Vagina (tissue), 2 donors: ENCODE measurements around the gene GNB1L. TPM values are rescaled to one million over a fixed set of nuclear protein-coding genes. Genes with fewer than 3 reads are reported as not detected.
A peak's percentile ranks its signal among the peaks of the same experiment; 100 is the strongest.

Source experiments
- DNase-seq, 2 donors: peaks; one replicate each; pipeline ENCODE4 v3.0.0-alpha.2; 2017; ENCODE audit errors: extremely low spot score in 2 of 2
- H3K27ac ChIP-seq: fragments of 200-600 bp; sonication (generic); one replicate; pipeline ENCODE4 v1.5.1; 2019
- H3K27me3 ChIP-seq: fragments of 200-600 bp; sonication (generic); one replicate; pipeline ENCODE4 v1.5.1; 2019
- H3K36me3 ChIP-seq, 2 donors: fragments of 200-600 bp; sonication (generic); one replicate each; pipeline ENCODE4 v1.5.1; 2017 to 2019
- H3K4me1 ChIP-seq: fragments of 200-600 bp; sonication (generic); one replicate; pipeline ENCODE4 v1.5.1; 2019
- H3K4me3 ChIP-seq, 2 donors: fragments of 200-600 bp; sonication (generic); 1 replicate in 1 of 2; 2 replicates in 1 of 2; pipeline ENCODE4 v1.5.1; 2016 to 2019
- H3K9me3 ChIP-seq: fragments of 200-600 bp; sonication (generic); one replicate; pipeline ENCODE4 v1.5.1; 2019
- POLR2A ChIP-seq, 2 donors: fragments of 450-650 bp; IDR thresholded peaks; one replicate each; pipeline ENCODE4 v1.6.1; 2017; ENCODE audit warnings: antibody characterized with exemption in 2 of 2, mild to moderate bottlenecking in 2 of 2, moderate library complexity in 2 of 2
- POLR2AphosphoS5 ChIP-seq, 2 donors: sonication (generic); formaldehyde crosslinking; IDR thresholded peaks; one replicate each; pipeline ENCODE4 v1.9.0; 2017; ENCODE audit warnings: antibody characterized with exemption in 2 of 2, mild to moderate bottlenecking in 2 of 2, low read depth in 1 of 2; ENCODE audit not compliant: insufficient read depth in 1 of 2
- intact Hi-C: fragments of 100-400 bp; cut with DNase I; formaldehyde crosslinking; loops from one replicate; pipeline ENCODE4 v1.15.1; 2023
- total RNA-seq: library from RNA; depleted of rRNA; stranded (reverse); fragments of >200 nt; gene quantifications from one replicate; pipeline ENCODE4 v1.2.3, GENCODE V29; 2016
- TF ChIP-seq, protein P1 (sequence below), 3 experiments: fragments of 450-650 bp in 2 of 3; fragments of 200-600 bp in 1 of 3; sonication (generic) in 1 of 3; IDR thresholded peaks; one replicate each; pipeline ENCODE4 v1.5.1; 2017 to 2019; ENCODE audit warnings: antibody characterized with exemption in 3 of 3, mild to moderate bottlenecking in 2 of 3, moderate library complexity in 2 of 3

The GNB1L gene
- total RNA-seq, 1 donor from 2014 or later = 14.0 TPM

DNA sequence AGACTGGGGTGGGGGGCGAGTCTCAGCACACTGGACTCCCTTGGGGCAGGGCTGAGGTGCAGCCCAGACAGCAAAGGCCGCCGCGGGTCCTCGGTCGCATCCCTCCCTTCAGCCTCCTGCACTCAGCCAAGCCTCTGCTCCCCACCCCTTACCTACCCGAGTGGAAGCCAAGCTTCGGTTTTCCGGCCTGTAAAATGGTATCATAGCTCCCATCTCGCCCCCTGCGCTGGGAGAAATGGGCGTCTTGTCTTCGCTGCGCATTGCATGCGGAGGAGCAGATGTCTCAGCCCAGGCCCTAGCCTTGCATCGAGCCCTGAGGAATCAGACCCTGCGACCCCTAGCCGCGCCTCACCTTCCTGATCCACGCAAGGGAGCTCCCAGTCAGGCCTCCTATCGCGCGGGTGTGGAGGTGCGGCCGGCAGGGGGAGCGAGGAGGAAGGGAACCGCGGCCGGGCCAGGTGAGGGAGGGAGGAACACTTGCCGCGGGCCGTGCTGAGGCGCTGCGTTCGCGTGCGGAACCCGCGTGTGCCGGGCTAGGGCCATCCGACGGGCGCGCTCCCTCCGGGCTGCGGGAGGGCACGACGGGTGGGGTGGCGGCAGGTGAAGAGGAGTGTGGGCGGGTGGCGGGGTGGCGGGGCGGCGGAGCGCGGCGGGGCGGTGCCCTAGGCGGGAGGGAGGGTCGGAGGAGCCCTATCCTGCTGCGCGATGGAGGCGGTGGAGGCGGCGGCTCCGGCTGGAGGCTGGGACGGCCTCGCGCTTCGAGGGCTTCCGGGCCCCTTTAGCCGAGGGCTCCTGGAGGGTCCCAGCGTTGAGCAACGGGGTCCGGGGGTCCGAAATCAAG, 98.2 kb downstream of the GNB1L start:
- H3K4me3 ChIP-seq = peak overlapping the region; percentile 22 to 36
- H3K27me3 ChIP-seq = peaks cover 13% of the 10 kb centered on the region
- no peaks in the 10 kb centered on the region for H3K36me3 ChIP-seq
- intact Hi-C loops = no loop called here
- peaks cover 44% of the 10 kb centered on the region for H3K4me1 ChIP-seq
- DNase-seq = no peak
- no peaks in the 10 kb centered on the region for H3K9me3 ChIP-seq
- no peak overlapping the region for H3K27ac ChIP-seq
- TF ChIP-seq, protein P1, sequence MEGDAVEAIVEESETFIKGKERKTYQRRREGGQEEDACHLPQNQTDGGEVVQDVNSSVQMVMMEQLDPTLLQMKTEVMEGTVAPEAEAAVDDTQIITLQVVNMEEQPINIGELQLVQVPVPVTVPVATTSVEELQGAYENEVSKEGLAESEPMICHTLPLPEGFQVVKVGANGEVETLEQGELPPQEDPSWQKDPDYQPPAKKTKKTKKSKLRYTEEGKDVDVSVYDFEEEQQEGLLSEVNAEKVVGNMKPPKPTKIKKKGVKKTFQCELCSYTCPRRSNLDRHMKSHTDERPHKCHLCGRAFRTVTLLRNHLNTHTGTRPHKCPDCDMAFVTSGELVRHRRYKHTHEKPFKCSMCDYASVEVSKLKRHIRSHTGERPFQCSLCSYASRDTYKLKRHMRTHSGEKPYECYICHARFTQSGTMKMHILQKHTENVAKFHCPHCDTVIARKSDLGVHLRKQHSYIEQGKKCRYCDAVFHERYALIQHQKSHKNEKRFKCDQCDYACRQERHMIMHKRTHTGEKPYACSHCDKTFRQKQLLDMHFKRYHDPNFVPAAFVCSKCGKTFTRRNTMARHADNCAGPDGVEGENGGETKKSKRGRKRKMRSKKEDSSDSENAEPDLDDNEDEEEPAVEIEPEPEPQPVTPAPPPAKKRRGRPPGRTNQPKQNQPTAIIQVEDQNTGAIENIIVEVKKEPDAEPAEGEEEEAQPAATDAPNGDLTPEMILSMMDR (IDR thresholded peaks at IDR 0.05) = peak in 2 of 3 experiments; percentile 43 to 44
- TF ChIP-seq POLR2A (IDR thresholded peaks at IDR 0.05) = no peak

DNA sequence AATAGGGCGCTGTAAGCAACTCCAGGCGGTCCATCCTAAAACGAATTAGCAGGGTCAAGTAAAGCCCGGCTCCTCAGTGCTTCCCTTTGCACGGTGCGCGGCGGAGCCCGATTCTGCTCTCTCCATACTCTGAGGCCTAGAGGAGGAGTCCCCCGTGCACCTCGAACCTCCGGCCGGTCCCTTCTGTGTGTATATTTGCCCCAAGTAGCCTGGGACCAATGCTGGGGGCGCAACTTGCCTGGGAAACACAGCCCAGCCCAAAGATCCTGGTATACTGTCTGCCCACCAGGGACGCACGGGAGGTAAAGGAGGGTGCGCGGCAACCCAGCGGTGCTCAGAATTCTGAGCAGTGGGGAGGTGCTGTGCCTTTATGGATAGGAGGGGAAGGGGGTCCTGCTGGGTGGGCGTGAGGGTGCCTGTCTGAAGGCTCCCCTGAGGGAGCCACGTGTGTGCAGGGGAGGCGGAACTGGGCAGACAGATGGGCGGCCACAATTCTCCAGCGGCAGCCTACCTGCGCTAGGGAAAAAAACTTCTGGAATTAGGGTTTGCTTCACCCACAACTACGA, 98.9 kb downstream of the GNB1L start:
- Histone ChIP-seq H3K27me3 (peaks cover 13% of the 10 kb centered on the region), H3K36me3 (no peaks in the 10 kb centered on the region), H3K4me1 (peaks cover 44% of the 10 kb centered on the region), H3K27ac (no peak overlapping the region), H3K9me3 (no peaks in the 10 kb centered on the region), H3K4me3 (peak overlapping the region in 1 of 2 donors; percentile 5)
- intact Hi-C loops = no loop called here
- DNase-seq = no peak
- TF ChIP-seq, protein P1 (IDR thresholded peaks at IDR 0.05) = no peak
- TF ChIP-seq POLR2A (IDR thresholded peaks at IDR 0.05) = no peak
- TF ChIP-seq POLR2AphosphoS5 (IDR thresholded peaks at IDR 0.05; ENCODE audit: insufficient read depth in 1 of 2, low read depth in 1 of 2) = no peak

DNA sequence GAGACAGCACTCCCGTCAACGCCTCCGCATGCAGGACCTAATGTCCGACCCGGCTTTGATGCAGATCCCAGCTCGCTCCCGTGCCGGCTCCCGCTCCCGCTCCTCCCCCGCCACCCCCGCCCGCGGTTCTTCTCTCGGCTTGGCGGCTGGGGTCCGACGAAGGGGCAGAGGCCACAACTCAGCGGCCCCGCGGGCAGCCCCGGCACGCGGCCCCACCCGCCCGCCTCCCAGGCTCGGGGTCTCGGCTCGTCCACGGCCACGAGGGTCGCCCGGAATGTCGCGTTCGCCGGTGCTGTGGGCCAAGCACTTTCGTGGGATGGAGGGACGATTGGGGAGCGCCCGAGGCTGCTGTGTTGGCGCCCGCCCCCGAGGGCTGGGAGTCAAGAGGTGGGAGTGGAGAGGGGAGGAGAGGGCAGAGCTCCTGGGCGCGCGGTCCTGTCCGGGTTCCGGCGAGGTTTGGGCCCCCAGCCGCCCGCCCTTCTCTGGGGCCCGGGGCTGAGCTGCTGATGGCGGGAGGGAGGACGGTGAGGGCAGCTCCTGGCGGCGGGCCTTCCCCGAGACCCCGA, 99.4 kb downstream of the GNB1L start:
- no peak for DNase-seq
- peak overlapping the region in 1 of 2 donors; percentile 5 for H3K4me3 ChIP-seq

DNA sequence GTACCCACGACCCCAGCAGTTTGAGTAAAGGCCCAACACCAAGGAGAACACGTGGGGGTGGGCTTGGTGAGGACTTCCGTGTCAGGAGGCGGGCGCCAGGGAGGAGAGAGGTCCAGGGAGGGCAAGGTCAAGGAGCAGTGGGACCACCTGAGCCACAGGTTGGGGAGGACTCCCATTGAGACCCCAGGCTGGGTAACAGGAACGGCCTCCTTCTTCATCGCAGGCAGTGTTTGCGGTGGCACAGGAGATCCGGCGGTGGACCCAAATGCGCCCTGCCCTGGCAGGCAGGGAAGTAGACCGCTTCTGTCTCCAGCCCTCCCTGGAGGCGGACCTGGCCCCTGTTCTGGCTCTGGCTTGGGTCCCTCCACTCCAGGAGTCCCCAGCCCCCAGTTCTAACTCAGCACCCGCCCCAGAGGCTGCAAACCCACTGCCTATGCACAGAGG, 100.0 kb downstream of the GNB1L start:
- no peak for DNase-seq
- Histone ChIP-seq H3K27me3 (peaks cover 13% of the 10 kb centered on the region), H3K9me3 (no peaks in the 10 kb centered on the region), H3K4me3 (peak overlapping the region in 1 of 2 donors; percentile 5), H3K4me1 (peaks cover 39% of the 10 kb centered on the region), H3K27ac (no peak overlapping the region), H3K36me3 (no peaks in the 10 kb centered on the region)
- TF ChIP-seq POLR2AphosphoS5 (IDR thresholded peaks at IDR 0.05; ENCODE audit: insufficient read depth in 1 of 2, low read depth in 1 of 2) (no peak), POLR2A (IDR thresholded peaks at IDR 0.05) (no peak)
- TF ChIP-seq, protein P1 (IDR thresholded peaks at IDR 0.05) = no peak
- intact Hi-C loops = no loop called here

More for the DNA sequence above, 99.4 kb downstream of the GNB1L start:
- TF ChIP-seq POLR2AphosphoS5 (IDR thresholded peaks at IDR 0.05; ENCODE audit: insufficient read depth in 1 of 2, low read depth in 1 of 2) (no peak), POLR2A (IDR thresholded peaks at IDR 0.05) (no peak)
- TF ChIP-seq, protein P1 (IDR thresholded peaks at IDR 0.05) = no peak
- Histone ChIP-seq H3K4me1 (peaks cover 44% of the 10 kb centered on the region), H3K9me3 (no peaks in the 10 kb centered on the region), H3K27me3 (peaks cover 13% of the 10 kb centered on the region), H3K36me3 (no peaks in the 10 kb centered on the region), H3K27ac (no peak overlapping the region)
- intact Hi-C loops = no loop called here
